GM10847 (cell line): ENCODE measurements around the gene ZBTB7A.

Experiments used
- POLR2A ChIP-seq: IDR thresholded peaks from 2 replicates; pipeline ENCODE4 v1.6.1; 2011; ENCODE audit not compliant: insufficient read length; ENCODE audit errors: extremely low read depth

ZBTB7A gene

GRCh38 chr19:4098493-4098892 is 31.8 kb upstream of the ZBTB7A start:
- no peak for TF ChIP-seq POLR2A

DNA sequence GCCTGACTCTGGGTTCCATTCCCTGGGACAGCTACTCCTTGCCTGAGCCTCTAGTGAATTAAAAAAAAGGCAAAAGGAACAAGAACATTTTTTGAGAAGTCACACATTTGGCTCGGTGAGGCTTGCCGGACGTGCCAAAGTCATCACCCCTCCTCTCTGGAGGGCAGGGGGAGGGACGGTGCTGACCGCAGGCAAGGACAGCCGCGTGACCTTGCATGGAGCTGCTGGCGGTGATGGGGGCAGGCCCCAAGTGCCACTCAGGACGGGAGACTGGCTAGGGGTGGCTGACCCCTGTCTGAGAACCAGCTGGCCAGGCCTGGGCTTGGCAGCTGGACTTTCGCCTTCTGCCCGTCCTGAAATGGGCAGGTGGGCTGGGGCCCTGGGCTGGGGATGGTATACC is 30.8 kb upstream of the ZBTB7A start:
- TF ChIP-seq POLR2A: no peak

- TF ChIP-seq POLR2A: no peak
Measured at GRCh38 chr19:4096049-4096892, 29.6 kb upstream of the ZBTB7A start.

DNA sequence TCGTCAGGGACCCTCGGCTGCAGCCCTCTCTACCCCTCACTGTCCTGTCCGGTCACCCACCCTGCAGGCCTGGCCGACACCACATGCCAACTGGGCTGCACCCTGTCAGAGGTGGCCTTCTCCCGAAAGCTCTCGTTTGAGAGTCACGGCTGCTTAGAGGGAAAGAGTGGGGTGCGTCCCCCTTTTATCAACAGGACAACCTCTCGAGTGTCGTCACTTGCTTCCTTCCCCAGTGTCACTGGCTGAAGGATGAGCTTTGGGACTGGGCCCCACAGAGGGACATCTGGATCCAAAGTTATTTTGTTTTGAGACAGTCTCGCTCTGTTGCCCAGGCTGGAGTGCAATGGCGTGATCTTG is 28.8 kb upstream of the ZBTB7A start:
- no peak for TF ChIP-seq POLR2A

DNA sequence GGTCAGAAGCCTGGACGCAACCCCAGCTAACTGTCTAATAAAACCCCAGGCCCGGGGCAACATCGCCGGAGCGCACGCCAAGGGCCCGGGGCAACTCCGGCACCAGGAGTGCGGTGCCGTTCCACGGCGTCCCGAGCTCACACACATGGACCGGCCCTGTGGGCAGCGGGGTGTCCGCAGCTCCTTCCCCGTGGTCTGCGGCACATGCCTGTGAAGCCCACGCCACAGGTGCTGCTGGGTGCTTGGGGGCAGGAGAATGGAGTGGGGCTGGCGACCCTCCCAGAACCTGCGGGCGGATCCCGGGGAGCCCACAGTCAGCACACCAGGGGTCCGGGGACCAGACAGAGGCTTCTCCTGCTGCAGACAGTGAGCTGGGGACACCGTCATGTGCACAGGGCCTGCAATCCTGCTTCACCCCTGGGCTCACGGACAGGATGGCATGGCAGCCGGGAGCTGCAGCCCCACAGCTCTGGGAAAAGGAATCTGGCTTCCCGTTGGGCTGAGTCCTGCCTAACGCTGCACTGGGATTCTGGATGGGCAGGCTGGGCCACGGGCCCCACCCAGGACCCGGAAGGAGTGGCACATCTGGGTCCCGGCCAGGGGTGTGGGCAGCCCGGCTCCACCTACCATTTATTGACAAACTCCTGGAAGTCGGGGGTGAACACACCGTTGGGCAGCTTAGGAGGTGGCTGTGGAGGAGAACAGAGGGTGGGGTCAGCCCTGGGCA is 28.2 kb upstream of the ZBTB7A start:
- no peak for TF ChIP-seq POLR2A

- no peak for TF ChIP-seq POLR2A
Measured at GRCh38 chr19:4094291-4094690, 27.6 kb upstream of the ZBTB7A start.

- TF ChIP-seq POLR2A: no peak
Measured at GRCh38 chr19:4093643-4094175, 27.0 kb upstream of the ZBTB7A start.

- no peak for TF ChIP-seq POLR2A
Measured at GRCh38 chr19:4090356-4091220, 23.9 kb upstream of the ZBTB7A start.

DNA sequence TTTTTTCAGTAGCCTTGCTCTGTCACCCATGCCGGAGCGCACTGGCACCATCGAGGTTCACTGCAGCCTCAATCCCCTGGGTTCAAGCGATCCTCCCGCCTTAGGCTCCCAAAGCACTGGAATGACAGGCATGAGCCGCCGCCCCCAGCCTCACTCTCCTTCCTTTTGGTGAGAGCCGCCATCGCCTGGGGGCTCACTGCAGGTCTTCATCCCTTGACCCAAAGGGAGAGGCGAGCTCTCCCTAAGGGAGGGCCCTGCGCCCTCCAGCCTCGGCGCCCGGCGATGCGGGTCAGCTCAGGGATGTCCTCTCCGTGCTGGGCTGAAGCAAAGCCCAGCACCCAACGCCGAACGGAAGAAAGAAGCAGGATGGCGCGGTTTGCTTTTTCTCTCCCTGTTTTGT is 23.2 kb upstream of the ZBTB7A start:
- TF ChIP-seq POLR2A: no peak

DNA sequence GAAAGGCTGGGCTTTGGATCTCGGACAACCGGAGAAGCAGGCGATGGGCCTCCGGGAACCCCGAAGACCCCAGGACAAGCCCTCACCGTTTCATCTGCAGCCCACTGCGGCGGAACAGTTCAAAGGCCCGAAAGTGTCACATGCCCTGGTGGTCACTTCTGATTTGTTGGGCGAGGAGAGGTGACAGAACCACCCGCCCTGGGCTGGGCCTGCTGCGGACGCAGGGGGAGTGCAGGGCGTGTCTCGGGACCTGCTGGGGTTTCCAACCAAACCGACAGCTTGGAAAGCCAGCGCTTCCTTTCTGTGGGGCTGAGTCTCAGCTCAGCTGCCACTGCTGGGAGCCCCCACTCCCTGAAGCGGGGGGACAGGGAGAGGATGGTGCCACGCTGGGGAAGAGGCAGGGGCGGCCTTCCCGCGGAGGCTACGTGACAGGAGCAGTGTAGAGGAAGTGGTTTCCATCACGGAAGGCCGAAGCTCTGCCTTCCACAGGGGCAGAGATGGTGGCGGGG is 22.8 kb upstream of the ZBTB7A start:
- TF ChIP-seq POLR2A: no peak

DNA sequence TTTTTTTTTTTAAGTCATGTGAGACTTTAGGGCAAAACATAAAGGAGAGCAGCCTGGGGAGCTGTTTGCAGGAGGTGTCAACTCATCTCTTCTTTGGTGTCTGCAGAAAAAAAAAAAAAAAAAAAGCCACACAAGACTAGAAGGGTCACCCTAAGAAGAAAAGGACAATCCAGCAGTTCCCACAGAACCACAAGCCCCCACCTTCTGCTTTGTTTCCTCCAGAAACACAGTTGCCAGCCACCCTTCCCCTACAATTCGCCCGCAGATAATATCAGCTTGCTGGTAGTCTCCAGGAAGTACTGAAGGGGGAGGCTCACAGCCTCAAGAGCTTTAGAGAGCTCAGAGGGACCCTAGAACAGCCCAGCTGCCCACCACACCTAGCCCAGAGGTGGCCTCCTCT is 22.3 kb upstream of the ZBTB7A start:
- TF ChIP-seq POLR2A: no peak

DNA sequence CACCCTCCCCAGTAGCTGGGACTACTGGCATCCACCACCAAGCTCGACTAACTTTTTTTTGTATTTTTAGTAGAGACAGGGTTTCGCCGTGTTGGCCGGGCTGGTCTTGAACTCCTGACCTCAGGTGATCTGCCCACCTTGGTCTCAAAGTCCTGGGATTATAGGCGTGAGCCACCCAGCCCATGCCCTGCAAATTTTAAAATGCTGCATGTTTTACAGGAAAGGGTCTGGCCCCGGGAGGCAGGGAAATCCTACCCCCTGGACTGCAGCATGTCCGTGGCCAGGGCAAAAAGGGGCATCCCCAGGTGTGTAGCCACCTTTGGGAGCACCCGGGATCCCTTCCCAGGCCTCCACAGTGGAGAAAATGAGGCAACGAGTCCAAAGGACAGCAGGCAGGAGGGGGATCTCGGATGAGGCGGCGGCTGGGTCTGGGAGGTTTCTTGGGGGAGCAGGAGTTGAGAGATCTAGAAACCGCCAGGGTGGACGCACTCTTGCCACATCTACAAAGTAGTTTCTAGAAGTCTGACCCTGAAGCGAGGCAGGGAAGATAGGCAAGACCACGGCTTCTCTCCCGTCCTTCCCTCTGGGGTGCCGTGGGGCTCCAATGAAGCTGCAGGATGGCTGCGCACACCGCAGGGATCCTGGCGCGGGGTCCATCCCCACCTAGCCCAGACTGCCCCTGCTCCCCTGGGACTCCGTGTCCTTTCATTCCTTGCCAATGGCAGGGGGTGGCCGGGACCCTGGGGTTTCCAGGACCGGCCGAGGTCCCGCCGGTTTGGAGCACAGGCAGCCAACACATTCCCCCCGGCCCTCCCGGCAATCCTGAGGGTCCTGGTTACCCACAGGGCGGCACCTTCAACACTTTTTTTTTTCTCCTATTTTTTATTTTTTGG is 21.3 kb upstream of the ZBTB7A start:
- TF ChIP-seq POLR2A: no peak

DNA sequence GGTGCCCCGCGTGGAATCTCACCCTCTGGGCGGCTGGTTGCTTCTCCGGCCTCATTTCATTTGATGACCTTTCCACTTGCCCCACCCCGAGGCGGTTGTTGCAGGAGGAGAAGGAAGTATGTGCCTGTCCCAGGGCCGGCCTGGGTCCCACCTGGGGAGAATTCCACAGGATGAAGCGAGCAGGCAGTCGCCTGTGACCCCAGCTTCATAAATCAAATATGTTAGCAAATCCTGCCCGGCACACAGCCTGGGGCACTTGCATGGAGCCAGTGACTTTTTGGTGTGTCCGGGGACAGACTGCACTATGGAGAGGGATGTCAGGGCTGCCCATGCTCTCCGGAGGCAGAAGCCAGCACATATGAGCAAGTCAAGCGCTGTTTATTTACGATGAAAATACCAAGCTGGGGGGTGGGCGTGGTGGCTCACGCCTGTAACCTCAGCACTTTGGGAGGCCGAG is 19.7 kb upstream of the ZBTB7A start:
- no peak for TF ChIP-seq POLR2A

DNA sequence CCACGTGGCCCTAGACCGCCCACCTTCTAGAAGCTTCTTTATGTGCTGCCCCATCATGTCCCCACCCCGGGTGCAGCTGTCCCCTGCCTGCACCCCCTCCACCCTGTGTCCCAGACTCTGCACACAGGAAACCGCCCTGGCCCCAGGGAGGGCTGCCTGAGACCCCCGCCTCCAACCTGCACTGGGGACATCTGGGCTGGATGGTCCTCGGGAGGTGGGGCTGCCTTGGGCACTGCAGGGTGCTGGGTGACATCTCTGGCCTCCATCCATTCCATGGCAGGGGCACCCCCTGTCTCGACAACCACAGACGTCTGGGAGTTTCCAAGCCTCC is 17.8 kb upstream of the ZBTB7A start:
- no peak for TF ChIP-seq POLR2A
